H9 (cell line): Measurements from ENCODE around the gene NAA60. TPM values are rescaled to one million over a fixed set of nuclear protein-coding genes. Genes with fewer than 3 reads are reported as not detected.
A peak's percentile ranks its signal among the peaks of the same experiment; 100 is the strongest.

Experiments
- DNase-seq: peaks from one replicate; pipeline ENCODE4 v3.0.0-alpha.2; 2017
- H2AFZ ChIP-seq: one replicate; pipeline ENCODE4 v1.6.1; 2013; ENCODE audit warnings: mild to moderate bottlenecking, low read length, control low read depth, moderate library complexity
- H2AK5ac ChIP-seq: 2 replicates; pipeline ENCODE4 v1.6.1; 2013; ENCODE audit warnings: low read length, control low read depth, mixed read lengths; ENCODE audit not compliant: insufficient read length
- H2BK120ac ChIP-seq: one replicate; pipeline ENCODE4 v1.6.1; 2013; ENCODE audit warnings: low read depth, mild to moderate bottlenecking, low read length, control low read depth, inconsistent platforms; ENCODE audit not compliant: poor library complexity, severe bottlenecking
- H2BK12ac ChIP-seq: 2 replicates; pipeline ENCODE4 v1.6.1; 2013; ENCODE audit warnings: low read length, control low read depth, mixed read lengths, low read depth; ENCODE audit not compliant: insufficient read length
- H2BK15ac ChIP-seq: 2 replicates; pipeline ENCODE4 v1.6.1; 2013; ENCODE audit warnings: low read depth, low read length, control low read depth
- H2BK20ac ChIP-seq: one replicate; pipeline ENCODE4 v1.6.1; 2013; ENCODE audit warnings: low read depth, mild to moderate bottlenecking, low read length, control low read depth, inconsistent platforms; ENCODE audit not compliant: poor library complexity, severe bottlenecking
- H2BK5ac ChIP-seq: 2 replicates; pipeline ENCODE4 v1.6.1; 2013; ENCODE audit warnings: low read length, control low read depth, mixed read lengths; ENCODE audit not compliant: insufficient read length
- H3K14ac ChIP-seq: 2 replicates; pipeline ENCODE4 v1.6.1; 2013; ENCODE audit warnings: low read length, control low read depth; ENCODE audit not compliant: insufficient read depth
- H3K18ac ChIP-seq: 2 replicates; pipeline ENCODE4 v1.6.1; 2013; ENCODE audit warnings: low read depth, mild to moderate bottlenecking, mixed read lengths, low read length, control low read depth; ENCODE audit not compliant: insufficient read length
- H3K23ac ChIP-seq: 2 replicates; pipeline ENCODE4 v1.6.1; 2013; ENCODE audit warnings: low read length, control low read depth, mixed read lengths, low read depth; ENCODE audit not compliant: insufficient read length
- H3K23me2 ChIP-seq: 2 replicates; pipeline ENCODE4 v1.6.1; 2013; ENCODE audit warnings: low read depth, mild to moderate bottlenecking, mixed read lengths, low read length, control low read depth; ENCODE audit not compliant: insufficient read length, poor library complexity, severe bottlenecking
- H3K27ac ChIP-seq: 2 replicates; pipeline ENCODE4 v1.5.1; 2013; ENCODE audit warnings: low read length, control low read depth, mixed read lengths, low read depth; ENCODE audit not compliant: insufficient read length
- H3K27me3 ChIP-seq: 2 replicates; pipeline ENCODE4 v1.6.1; 2013; ENCODE audit warnings: low read length, control low read depth, inconsistent platforms; ENCODE audit not compliant: insufficient read depth
- H3K4ac ChIP-seq: 2 replicates; pipeline ENCODE4 v1.6.1; 2013; ENCODE audit warnings: low read depth, mild to moderate bottlenecking, control low read depth, inconsistent platforms, low read length, moderate library complexity
- H3K4me1 ChIP-seq: 2 replicates; pipeline ENCODE4 v1.6.1; 2013; ENCODE audit warnings: low read length, control low read depth, inconsistent platforms; ENCODE audit not compliant: insufficient read depth
- H3K4me2 ChIP-seq: 2 replicates; pipeline ENCODE4 v1.6.1; 2013; ENCODE audit warnings: low read length, control low read depth, mixed read lengths; ENCODE audit not compliant: insufficient read length, insufficient read depth
- H3K56ac ChIP-seq: 2 replicates; pipeline ENCODE4 v1.6.1; 2013; ENCODE audit warnings: low read depth, mild to moderate bottlenecking, mixed read lengths, low read length, control low read depth; ENCODE audit not compliant: insufficient read length
- H3K79me1 ChIP-seq: 2 replicates; pipeline ENCODE4 v1.6.1; 2013; ENCODE audit warnings: low read depth, mild to moderate bottlenecking, moderate library complexity, low read length, control low read depth, inconsistent platforms; ENCODE audit not compliant: insufficient read depth, poor library complexity, severe bottlenecking
- H3K79me2 ChIP-seq: 2 replicates; pipeline ENCODE4 v1.6.1; 2013; ENCODE audit warnings: low read length, control low read depth, inconsistent platforms; ENCODE audit not compliant: insufficient read depth
- H3K9ac ChIP-seq: 2 replicates; pipeline ENCODE4 v1.6.1; 2013; ENCODE audit warnings: low read length, control low read depth, mixed read lengths; ENCODE audit not compliant: insufficient read length; ENCODE audit errors: extremely low read depth
- H3K9me3 ChIP-seq: one replicate; pipeline ENCODE4 v1.6.1; 2013; ENCODE audit warnings: low read depth, low read length, inconsistent platforms; ENCODE audit not compliant: control insufficient read depth
- H3T11ph ChIP-seq: one replicate; pipeline ENCODE4 v1.6.1; 2013; ENCODE audit warnings: mild to moderate bottlenecking, low read length, control low read depth, inconsistent platforms
- H4K20me1 ChIP-seq: one replicate; pipeline ENCODE4 v1.6.1; 2013; ENCODE audit not compliant: control insufficient read depth, insufficient read length, insufficient read depth
- H4K5ac ChIP-seq: 2 replicates; pipeline ENCODE4 v1.6.1; 2013; ENCODE audit warnings: low read depth, mild to moderate bottlenecking, mixed read lengths, low read length, control low read depth; ENCODE audit not compliant: insufficient read length
- H4K8ac ChIP-seq: replicated peaks from 2 replicates; pipeline ENCODE4 v1.6.1; 2013; ENCODE audit warnings: low read length, control low read depth, mixed read lengths, low read depth; ENCODE audit not compliant: insufficient read length
- H4K91ac ChIP-seq: 2 replicates; pipeline ENCODE4 v1.6.1; 2013; ENCODE audit warnings: low read depth, mild to moderate bottlenecking, moderate library complexity, mixed read lengths, low read length, control low read depth; ENCODE audit not compliant: insufficient read length
- H3K27ac Mint-ChIP-seq, 3 experiments: 2 replicates in 2 of 3; 3 replicates in 1 of 3; pipeline ENCODE4 v1.8.0; 2020 to 2021; ENCODE audit warnings: mixed read lengths in 3 of 3, mild to moderate bottlenecking in 1 of 3, moderate library complexity in 1 of 3
- H3K27me3 Mint-ChIP-seq: 2 replicates; pipeline ENCODE4 v1.8.0; 2021; ENCODE audit warnings: low read depth, mild to moderate bottlenecking, moderate library complexity, mixed read lengths
- H3K36me3 Mint-ChIP-seq, 3 experiments: 2 replicates in 2 of 3; 3 replicates in 1 of 3; pipeline ENCODE4 v1.8.0; 2020 to 2021; ENCODE audit warnings: low read depth in 3 of 3, mixed read lengths in 3 of 3; ENCODE audit not compliant: insufficient read depth in 1 of 3
- H3K4me1 Mint-ChIP-seq, 2 experiments: 2 replicates each; pipeline ENCODE4 v1.8.0; 2020; ENCODE audit warnings: mixed read lengths in 2 of 2
- H3K4me3 Mint-ChIP-seq, 2 experiments: 2 replicates in 1 of 2; 3 replicates in 1 of 2; pipeline ENCODE4 v1.8.0; 2020 to 2021; ENCODE audit warnings: mild to moderate bottlenecking in 2 of 2, mixed read lengths in 2 of 2, moderate library complexity in 1 of 2
- H3K9me3 Mint-ChIP-seq, 2 experiments: 2 replicates in 1 of 2; 3 replicates in 1 of 2; pipeline ENCODE4 v1.8.0; 2020; ENCODE audit warnings: mild to moderate bottlenecking in 2 of 2, mixed read lengths in 2 of 2, moderate library complexity in 1 of 2
- CTCF ChIP-seq: fragments of 200-600 bp; sonication (generic); conservative IDR thresholded peaks from 3 replicates; pipeline ENCODE4 v1.8.0; 2021; ENCODE audit warnings: antibody characterized with exemption, mild to moderate bottlenecking
- WGBS: extraction: QIAGEN DNeasy Blood & Tissue Kit; methylation state at CpG from one replicate; pipeline ENCODE4 v1.1.7; 2013; ENCODE audit warnings: missing lambda C conversion rate, low lambda C conversion rate, mixed read lengths; ENCODE audit not compliant: insufficient read length; ENCODE audit errors: extremely low coverage; 5-methylcytosine and 5-hydroxymethylcytosine counted together
- total RNA-seq: library from RNA; stranded (reverse); gene quantifications from 2 replicates; pipeline ENCODE4 v1.2.1, GENCODE V29; 2021

Gene NAA60
- total RNA-seq, 1 experiment from 2014 or later = 49.3 TPM

DNA sequence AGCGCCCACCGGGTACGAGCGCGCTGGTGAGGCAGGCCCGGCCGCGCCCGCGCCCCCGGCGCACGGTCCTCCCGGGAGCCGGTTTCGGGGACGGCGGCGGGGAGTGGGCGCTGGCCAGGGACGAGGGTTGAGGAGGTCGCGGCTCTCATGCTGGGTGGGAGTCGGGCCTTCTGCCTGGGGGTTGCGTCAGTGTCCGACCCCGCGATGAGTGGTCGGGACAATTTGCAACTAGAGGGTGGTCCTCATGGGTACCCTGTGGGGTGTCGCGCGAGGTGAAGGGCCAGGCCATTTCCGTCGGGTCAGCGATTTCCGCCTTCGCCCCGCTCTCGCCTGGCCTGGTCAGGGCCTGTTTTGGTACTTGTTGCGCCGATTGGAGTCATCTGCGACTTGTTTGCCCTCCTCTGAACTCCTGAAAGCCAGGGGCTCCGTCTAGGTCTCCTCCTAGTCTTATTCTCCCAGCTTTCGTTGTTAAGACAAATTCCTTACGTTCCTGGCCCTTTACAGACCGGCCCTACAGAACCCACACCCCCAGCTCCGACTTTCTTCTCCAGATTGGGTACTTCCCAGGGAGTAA is 14.9 kb downstream of the NAA60 start:
- Histone ChIP-seq H3K23me2 (peaks cover 8% of the 10 kb centered on the region), H2BK12ac (no peak overlapping the region), H3K9ac (peak overlapping the region; percentile 86), H4K20me1 (no peaks in the 10 kb centered on the region), H3K56ac (no peak overlapping the region), H3K79me2 (peaks cover 20% of the 10 kb centered on the region), H3K9me3 (no peaks in the 10 kb centered on the region), H3K27me3 (no peaks in the 10 kb centered on the region), H3K23ac (no peak overlapping the region), H2BK20ac (no peak overlapping the region), H3T11ph (no peak overlapping the region), H3K4ac (no peak overlapping the region), H2AK5ac (no peak overlapping the region), H4K91ac (no peak overlapping the region), H3K14ac (peak overlapping the region; percentile 96), H4K8ac (no peak overlapping the region), H3K79me1 (peaks cover 7% of the 10 kb centered on the region), H2BK5ac (no peak overlapping the region), H3K27ac (peak overlapping the region; percentile 34), H2AFZ (no peak overlapping the region), H3K4me1 (peaks cover 8% of the 10 kb centered on the region; the same call in 1 of the 2 replicates), H3K18ac (peak overlapping the region; percentile 94), H2BK15ac (no peak overlapping the region), H4K5ac (no peak overlapping the region), H3K4me2 (peak overlapping the region; percentile 90), H2BK120ac (no peak overlapping the region)
- no peaks in the 10 kb centered on the region for H3K36me3 Mint-ChIP-seq
- H3K4me1 Mint-ChIP-seq = peaks cover 35 to 38% of the 10 kb centered on the region in 2 experiments
- DNase-seq = no peak
- no peaks in the 10 kb centered on the region for H3K9me3 Mint-ChIP-seq
- TF ChIP-seq CTCF = no peak
- WGBS = no CpG with 5 or more reads among the region's 47 CpGs
- H3K4me3 Mint-ChIP-seq = peak overlapping the region; percentile 92 to 96
- H3K27ac Mint-ChIP-seq = peak overlapping the region; percentile 87 to 95 (median 94); a peak in 6 of 7 replicates
- H3K27me3 Mint-ChIP-seq = no peaks in the 10 kb centered on the region
